Fibroblast of lung (primary cell): ENCODE results near the gene CHST3.

Experiments used
- CTCF ChIP-seq, 2 donors: IDR thresholded peaks in 1 of 2; conservative IDR thresholded peaks in 1 of 2; 1 replicate in 1 of 2; 2 replicates in 1 of 2; pipeline ENCODE4 v1.5.1; 2011 to 2012; ENCODE audit warnings: low read length in 2 of 2, control low read depth in 1 of 2, inconsistent platforms in 1 of 2, low read depth in 1 of 2, mild to moderate bottlenecking in 1 of 2
- EZH2 ChIP-seq: IDR thresholded peaks from 2 replicates; pipeline ENCODE4 v1.5.1; 2012; ENCODE audit warnings: low read length, control low read depth, mild to moderate bottlenecking; ENCODE audit errors: missing control alignments

GRCh38 chr10:71927776-71928592 lies 36.2 kb upstream of the CHST3 start:
- TF ChIP-seq CTCF (conservative IDR thresholded peaks at IDR 0.05 in 1 of 2, IDR thresholded peaks at IDR 0.05 in 1 of 2; ENCODE audit: low read depth in 1 of 2, low read length in 2 of 2) (no peak), EZH2 (no peak)
